ENCODE measurements around the gene BICD1.

DNA sequence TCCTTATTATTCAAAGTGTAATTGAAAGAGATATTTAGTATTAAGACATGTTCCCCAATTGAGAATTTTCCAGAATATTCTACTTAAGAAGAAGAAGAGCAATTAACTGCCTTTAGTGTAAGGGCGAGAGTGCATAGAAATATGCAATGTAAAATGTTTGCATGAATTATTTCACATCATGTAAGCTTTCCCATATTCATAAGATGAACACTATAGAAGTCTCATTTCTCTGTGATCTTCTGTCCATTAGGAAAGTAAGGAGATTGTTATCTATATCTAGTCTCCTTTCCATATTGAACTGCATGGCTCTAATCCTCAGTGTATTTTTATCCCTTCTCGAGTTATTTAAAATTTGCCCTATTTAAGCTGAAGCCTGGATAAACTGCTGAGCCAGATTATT lies 275.6 kb downstream of the BICD1 start:
- TF ChIP-seq, protein P1, sequence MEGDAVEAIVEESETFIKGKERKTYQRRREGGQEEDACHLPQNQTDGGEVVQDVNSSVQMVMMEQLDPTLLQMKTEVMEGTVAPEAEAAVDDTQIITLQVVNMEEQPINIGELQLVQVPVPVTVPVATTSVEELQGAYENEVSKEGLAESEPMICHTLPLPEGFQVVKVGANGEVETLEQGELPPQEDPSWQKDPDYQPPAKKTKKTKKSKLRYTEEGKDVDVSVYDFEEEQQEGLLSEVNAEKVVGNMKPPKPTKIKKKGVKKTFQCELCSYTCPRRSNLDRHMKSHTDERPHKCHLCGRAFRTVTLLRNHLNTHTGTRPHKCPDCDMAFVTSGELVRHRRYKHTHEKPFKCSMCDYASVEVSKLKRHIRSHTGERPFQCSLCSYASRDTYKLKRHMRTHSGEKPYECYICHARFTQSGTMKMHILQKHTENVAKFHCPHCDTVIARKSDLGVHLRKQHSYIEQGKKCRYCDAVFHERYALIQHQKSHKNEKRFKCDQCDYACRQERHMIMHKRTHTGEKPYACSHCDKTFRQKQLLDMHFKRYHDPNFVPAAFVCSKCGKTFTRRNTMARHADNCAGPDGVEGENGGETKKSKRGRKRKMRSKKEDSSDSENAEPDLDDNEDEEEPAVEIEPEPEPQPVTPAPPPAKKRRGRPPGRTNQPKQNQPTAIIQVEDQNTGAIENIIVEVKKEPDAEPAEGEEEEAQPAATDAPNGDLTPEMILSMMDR (IDR thresholded peaks at IDR 0.05): no peak
- TF ChIP-seq NR3C1 (IDR thresholded peaks at IDR 0.05) (no peak), RCOR1 (IDR thresholded peaks at IDR 0.05; ENCODE audit: low read depth, low read length) (no peak), ZSCAN20 (CRISPR knock-in tag; IDR thresholded peaks at IDR 0.05) (no peak), BHLHE40 (IDR thresholded peaks at IDR 0.05; ENCODE audit: low read depth, low read length) (no peak), CEBPB (IDR thresholded peaks at IDR 0.05) (no peak), EP300 (IDR thresholded peaks at IDR 0.05) (no peak), POLR2A (IDR thresholded peaks at IDR 0.05; ENCODE audit: low read length) (no peak), JUNB (IDR thresholded peaks at IDR 0.05) (no peak), RAD21 (conservative IDR thresholded peaks at IDR 0.05 in 1 of 2, IDR thresholded peaks at IDR 0.05 in 1 of 2) (no peak), CHD2 (IDR thresholded peaks at IDR 0.05; ENCODE audit: low read length, partially characterized antibody) (no peak)
- TF ChIP-seq, protein P2, sequence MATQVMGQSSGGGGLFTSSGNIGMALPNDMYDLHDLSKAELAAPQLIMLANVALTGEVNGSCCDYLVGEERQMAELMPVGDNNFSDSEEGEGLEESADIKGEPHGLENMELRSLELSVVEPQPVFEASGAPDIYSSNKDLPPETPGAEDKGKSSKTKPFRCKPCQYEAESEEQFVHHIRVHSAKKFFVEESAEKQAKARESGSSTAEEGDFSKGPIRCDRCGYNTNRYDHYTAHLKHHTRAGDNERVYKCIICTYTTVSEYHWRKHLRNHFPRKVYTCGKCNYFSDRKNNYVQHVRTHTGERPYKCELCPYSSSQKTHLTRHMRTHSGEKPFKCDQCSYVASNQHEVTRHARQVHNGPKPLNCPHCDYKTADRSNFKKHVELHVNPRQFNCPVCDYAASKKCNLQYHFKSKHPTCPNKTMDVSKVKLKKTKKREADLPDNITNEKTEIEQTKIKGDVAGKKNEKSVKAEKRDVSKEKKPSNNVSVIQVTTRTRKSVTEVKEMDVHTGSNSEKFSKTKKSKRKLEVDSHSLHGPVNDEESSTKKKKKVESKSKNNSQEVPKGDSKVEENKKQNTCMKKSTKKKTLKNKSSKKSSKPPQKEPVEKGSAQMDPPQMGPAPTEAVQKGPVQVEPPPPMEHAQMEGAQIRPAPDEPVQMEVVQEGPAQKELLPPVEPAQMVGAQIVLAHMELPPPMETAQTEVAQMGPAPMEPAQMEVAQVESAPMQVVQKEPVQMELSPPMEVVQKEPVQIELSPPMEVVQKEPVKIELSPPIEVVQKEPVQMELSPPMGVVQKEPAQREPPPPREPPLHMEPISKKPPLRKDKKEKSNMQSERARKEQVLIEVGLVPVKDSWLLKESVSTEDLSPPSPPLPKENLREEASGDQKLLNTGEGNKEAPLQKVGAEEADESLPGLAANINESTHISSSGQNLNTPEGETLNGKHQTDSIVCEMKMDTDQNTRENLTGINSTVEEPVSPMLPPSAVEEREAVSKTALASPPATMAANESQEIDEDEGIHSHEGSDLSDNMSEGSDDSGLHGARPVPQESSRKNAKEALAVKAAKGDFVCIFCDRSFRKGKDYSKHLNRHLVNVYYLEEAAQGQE (IDR thresholded peaks at IDR 0.05): no peak
